ENCODE results near the gene MAG. TPM values are rescaled to one million over a fixed set of nuclear protein-coding genes. Genes with fewer than 3 reads are reported as not detected.

The MAG gene
- total RNA-seq, 2 experiments from 2014 or later: not detected

GRCh38 chr19:35348911-35349611 lies 57.1 kb downstream of the MAG start:
- DNase-seq (peak in 1 of 14 experiments; percentile 22), ATAC-seq (ENCODE audit: poor library complexity) (no peak)
- CTCF ChIA-PET: interaction anchor here (0.6 kb wide), 1 partner anchor 1710 kb away, joined by 4 read pairs; no protein-coding TSS in a partner anchor
- peaks cover 14% of the 10 kb centered on the region for H3K27me3 Mint-ChIP-seq
- POLR2A ChIA-PET: no interaction called here
- intact Hi-C loops (cut with DNase I, micrococcal nuclease): no loop called here
- peaks cover 31% of the 10 kb centered on the region for H3K4me1 Mint-ChIP-seq (ENCODE audit: low read depth)
- peaks cover 37% of the 10 kb centered on the region for H3K4me1 ChIP-seq (ENCODE audit: insufficient read depth, low read length)
- no peak overlapping the region for H3K4me3 Mint-ChIP-seq
- no peaks in the 10 kb centered on the region for H3K36me3 Mint-ChIP-seq (ENCODE audit: low read depth)
- H3K27ac ChIP-seq (ENCODE audit: low read depth in 1 of 2, low read length in 2 of 2): no peak overlapping the region
- H3K27me3 ChIP-seq (ENCODE audit: control insufficient read depth in 1 of 2, insufficient read depth in 2 of 2, low read length in 2 of 2): peaks cover 0 to 2% of the 10 kb centered on the region in 2 experiments
- no peaks in the 10 kb centered on the region for H3K36me3 ChIP-seq (ENCODE audit: insufficient read depth, low read length)
- H3K27ac Mint-ChIP-seq: no peak overlapping the region
- no peak overlapping the region for H3K4me3 ChIP-seq (ENCODE audit: low read length)
- H3K9me3 Mint-ChIP-seq: no peaks in the 10 kb centered on the region
- TF ChIP-seq CTCF (IDR thresholded peaks at IDR 0.05): no peak
- H3K9me3 ChIP-seq (ENCODE audit: control insufficient read depth in 1 of 2, insufficient read depth in 1 of 2, low read length in 2 of 2): peaks cover 0 to 3% of the 10 kb centered on the region in 2 experiments

GRCh38 chr19:35349614-35350521 lies 57.9 kb downstream of the MAG start:
- intact Hi-C loops (cut with DNase I, micrococcal nuclease): loop anchor here in 1 of 2 experiments (5.0 kb wide), 1 partner anchor 242 kb away; no protein-coding TSS in a partner anchor
- ChIA-PET POLR2A (no interaction called here), CTCF (interaction anchor here (0.6 to 1.0 kb wide), 2 partner anchors 113 to 1711 kb away, joined by 3 to 4 read pairs; no protein-coding TSS in a partner anchor)
- H3K27me3 ChIP-seq (ENCODE audit: control insufficient read depth in 1 of 2, insufficient read depth in 2 of 2, low read length in 2 of 2): peaks cover 0 to 2% of the 10 kb centered on the region in 2 experiments
- Mint-ChIP-seq H3K4me3 (no peak overlapping the region), H3K4me1 (ENCODE audit: low read depth) (peaks cover 31% of the 10 kb centered on the region), H3K27ac (no peak overlapping the region), H3K36me3 (ENCODE audit: low read depth) (no peaks in the 10 kb centered on the region), H3K27me3 (peaks cover 14% of the 10 kb centered on the region), H3K9me3 (no peaks in the 10 kb centered on the region)
- H3K27ac ChIP-seq (ENCODE audit: low read depth in 1 of 2, low read length in 2 of 2): no peak overlapping the region
- peaks cover 37% of the 10 kb centered on the region for H3K4me1 ChIP-seq (ENCODE audit: insufficient read depth, low read length)
- peaks cover 0 to 3% of the 10 kb centered on the region in 2 experiments for H3K9me3 ChIP-seq (ENCODE audit: control insufficient read depth in 1 of 2, insufficient read depth in 1 of 2, low read length in 2 of 2)
- DNase-seq (peak in 2 of 14 experiments; percentile 8 to 27), ATAC-seq (ENCODE audit: poor library complexity) (no peak)
- no peak overlapping the region for H3K4me3 ChIP-seq (ENCODE audit: low read length)
- no peak for TF ChIP-seq CTCF (IDR thresholded peaks at IDR 0.05)
- no peaks in the 10 kb centered on the region for H3K36me3 ChIP-seq (ENCODE audit: insufficient read depth, low read length)

GRCh38 chr19:35350591-35350990 lies 58.6 kb downstream of the MAG start:
- H3K4me1 ChIP-seq (ENCODE audit: insufficient read depth, low read length): peaks cover 37% of the 10 kb centered on the region
- CTCF ChIA-PET: interaction anchor here (1.0 kb wide), 1 partner anchor 113 kb away, joined by 3 read pairs; no protein-coding TSS in a partner anchor

More at GRCh38 chr19:35350591-35350990, 58.6 kb downstream of the MAG start:
- Mint-ChIP-seq H3K27ac (no peak overlapping the region), H3K4me1 (ENCODE audit: low read depth) (peaks cover 31% of the 10 kb centered on the region), H3K9me3 (no peaks in the 10 kb centered on the region), H3K27me3 (peaks cover 14% of the 10 kb centered on the region), H3K4me3 (no peak overlapping the region), H3K36me3 (ENCODE audit: low read depth) (no peaks in the 10 kb centered on the region)
- Histone ChIP-seq H3K27ac (ENCODE audit: low read depth in 1 of 2, low read length in 2 of 2) (no peak overlapping the region), H3K27me3 (ENCODE audit: control insufficient read depth in 1 of 2, insufficient read depth in 2 of 2, low read length in 2 of 2) (peaks cover 0 to 1% of the 10 kb centered on the region in 2 experiments), H3K9me3 (ENCODE audit: control insufficient read depth in 1 of 2, insufficient read depth in 1 of 2, low read length in 2 of 2) (peaks cover 0 to 3% of the 10 kb centered on the region in 2 experiments), H3K4me3 (ENCODE audit: low read length) (no peak overlapping the region), H3K36me3 (ENCODE audit: insufficient read depth, low read length) (no peaks in the 10 kb centered on the region)
- no peak for TF ChIP-seq CTCF (IDR thresholded peaks at IDR 0.05)
- POLR2A ChIA-PET: no interaction called here
- intact Hi-C loops (cut with DNase I, micrococcal nuclease): loop anchor here in 1 of 2 experiments (5.0 kb wide), 1 partner anchor 242 kb away; no protein-coding TSS in a partner anchor
- ATAC-seq (ENCODE audit: poor library complexity): no peak
- DNase-seq: peak in 1 of 14 experiments; percentile 26

All from CD4-positive, alpha-beta T cell (primary cell).